Measurements from ENCODE around the gene IER5L.
"Not testable (repeated sequence)": the region's sequence is repeated elsewhere in the genome, so short reads cannot be mapped to it uniquely, and the experiment has no call there.

IER5L gene

DNA sequence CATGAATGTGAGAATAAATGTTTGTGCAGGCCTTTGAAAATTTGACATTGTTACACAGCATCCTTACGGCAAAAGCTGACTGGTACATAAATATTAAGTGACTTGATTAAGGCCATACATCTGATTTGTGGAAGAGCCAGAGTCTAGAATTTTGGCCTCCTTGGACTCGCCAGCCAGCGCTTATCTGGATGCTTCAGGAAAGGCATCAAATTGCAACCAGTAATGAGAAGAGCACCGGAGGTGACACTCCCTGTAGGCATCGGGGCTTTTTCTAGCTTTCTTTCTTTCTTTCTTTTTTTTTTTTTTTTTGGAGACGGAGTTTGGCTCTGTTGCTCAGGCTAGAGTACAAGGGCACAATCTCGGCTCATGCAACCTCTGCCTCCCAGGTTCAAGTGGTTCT lies 13.2 kb upstream of the IER5L start:
- H3K4me1 ChIP-seq = no peaks in the 10 kb centered on the region
- TF ChIP-seq, protein P1, sequence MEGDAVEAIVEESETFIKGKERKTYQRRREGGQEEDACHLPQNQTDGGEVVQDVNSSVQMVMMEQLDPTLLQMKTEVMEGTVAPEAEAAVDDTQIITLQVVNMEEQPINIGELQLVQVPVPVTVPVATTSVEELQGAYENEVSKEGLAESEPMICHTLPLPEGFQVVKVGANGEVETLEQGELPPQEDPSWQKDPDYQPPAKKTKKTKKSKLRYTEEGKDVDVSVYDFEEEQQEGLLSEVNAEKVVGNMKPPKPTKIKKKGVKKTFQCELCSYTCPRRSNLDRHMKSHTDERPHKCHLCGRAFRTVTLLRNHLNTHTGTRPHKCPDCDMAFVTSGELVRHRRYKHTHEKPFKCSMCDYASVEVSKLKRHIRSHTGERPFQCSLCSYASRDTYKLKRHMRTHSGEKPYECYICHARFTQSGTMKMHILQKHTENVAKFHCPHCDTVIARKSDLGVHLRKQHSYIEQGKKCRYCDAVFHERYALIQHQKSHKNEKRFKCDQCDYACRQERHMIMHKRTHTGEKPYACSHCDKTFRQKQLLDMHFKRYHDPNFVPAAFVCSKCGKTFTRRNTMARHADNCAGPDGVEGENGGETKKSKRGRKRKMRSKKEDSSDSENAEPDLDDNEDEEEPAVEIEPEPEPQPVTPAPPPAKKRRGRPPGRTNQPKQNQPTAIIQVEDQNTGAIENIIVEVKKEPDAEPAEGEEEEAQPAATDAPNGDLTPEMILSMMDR (IDR thresholded peaks at IDR 0.05; ENCODE audit: low read depth, low read length) = no peak
- H3K9me3 ChIP-seq = peaks cover 3% of the 10 kb centered on the region; the same call in 1 of the 2 replicates
- H3K27me3 ChIP-seq = no peaks in the 10 kb centered on the region
- H3K4me3 ChIP-seq (ENCODE audit: low read depth, low read length) = no peak overlapping the region
- no peaks in the 10 kb centered on the region for H3K36me3 ChIP-seq
- no peak for DNase-seq

DNA sequence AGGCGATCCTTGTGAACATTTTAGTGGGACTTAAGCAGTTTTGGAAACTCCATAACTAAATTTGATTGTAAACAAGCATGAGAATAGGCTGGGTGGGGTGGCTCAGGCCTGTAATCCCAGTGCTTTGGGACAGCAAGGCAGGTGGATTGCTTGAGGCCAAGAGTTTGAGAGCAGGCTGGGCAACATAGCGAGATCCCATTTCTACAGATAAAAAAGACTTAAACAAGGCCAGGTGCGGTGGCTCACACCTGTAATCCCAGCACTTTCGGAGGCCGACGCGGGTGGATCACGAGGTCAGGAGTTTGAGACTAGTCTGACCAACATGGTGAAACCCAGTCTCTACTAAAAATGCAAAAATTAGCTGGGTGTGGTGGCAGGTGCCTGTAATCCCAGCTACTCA lies 11.9 kb upstream of the IER5L start:
- not testable (repeated sequence) for H3K27me3 ChIP-seq; DNase-seq; H3K9me3 ChIP-seq; H3K36me3 ChIP-seq; H3K4me1 ChIP-seq; H3K4me3 ChIP-seq (ENCODE audit: low read depth, low read length)

DNA sequence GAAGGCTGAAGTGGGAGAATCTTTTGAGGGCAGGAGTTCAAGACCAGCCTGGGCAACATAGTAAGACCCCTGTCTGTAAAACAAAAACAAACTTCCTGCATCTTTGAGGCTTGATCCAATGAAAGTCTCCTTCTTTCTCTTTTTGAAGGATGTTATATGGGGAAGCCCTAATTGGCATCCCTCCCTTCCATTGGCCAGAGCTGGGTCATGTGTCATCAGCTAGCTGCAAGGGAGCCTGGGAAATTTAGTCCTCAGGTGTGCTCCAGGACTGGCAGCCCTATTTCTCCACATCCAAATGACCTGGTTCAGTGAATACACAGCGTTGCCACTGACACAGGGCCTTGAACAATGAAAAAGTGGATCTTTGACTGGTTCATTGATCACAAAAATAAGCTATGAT lies 9.0 kb upstream of the IER5L start:
- Histone ChIP-seq H3K4me1 (no peaks in the 10 kb centered on the region), H3K36me3 (no peaks in the 10 kb centered on the region), H3K9me3 (no peaks in the 10 kb centered on the region), H3K27me3 (no peaks in the 10 kb centered on the region), H3K4me3 (ENCODE audit: low read depth, low read length) (no peak overlapping the region)
- no peak for DNase-seq
- TF ChIP-seq, protein P1 (IDR thresholded peaks at IDR 0.05; ENCODE audit: low read depth, low read length) = no peak

DNA sequence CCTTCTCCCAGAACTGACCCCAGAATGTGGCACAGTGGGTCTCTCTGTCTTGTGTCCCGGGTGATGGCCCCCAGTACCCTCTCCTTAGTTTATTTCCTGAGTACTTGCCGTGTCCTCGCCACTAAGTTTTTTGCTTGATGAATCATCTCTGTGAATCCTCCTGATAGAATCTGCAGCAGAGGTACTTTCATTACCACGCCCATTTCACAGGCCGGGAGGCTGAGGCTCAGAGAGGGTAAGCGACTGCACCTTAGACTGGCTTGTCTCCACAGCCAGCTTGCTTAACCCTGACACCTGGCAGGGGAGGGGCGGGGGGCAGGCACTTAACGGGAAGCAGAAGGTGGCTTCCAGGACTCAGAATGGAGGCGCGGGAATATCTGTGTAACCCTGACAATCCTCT lies 7.9 kb upstream of the IER5L start:
- TF ChIP-seq, protein P1 (IDR thresholded peaks at IDR 0.05; ENCODE audit: low read depth, low read length) = no peak
- no peaks in the 10 kb centered on the region for H3K27me3 ChIP-seq
- H3K4me3 ChIP-seq (ENCODE audit: low read depth, low read length) = no peak overlapping the region
- H3K36me3 ChIP-seq = no peaks in the 10 kb centered on the region
- no peaks in the 10 kb centered on the region for H3K4me1 ChIP-seq
- no peak for DNase-seq
- no peaks in the 10 kb centered on the region for H3K9me3 ChIP-seq

DNA sequence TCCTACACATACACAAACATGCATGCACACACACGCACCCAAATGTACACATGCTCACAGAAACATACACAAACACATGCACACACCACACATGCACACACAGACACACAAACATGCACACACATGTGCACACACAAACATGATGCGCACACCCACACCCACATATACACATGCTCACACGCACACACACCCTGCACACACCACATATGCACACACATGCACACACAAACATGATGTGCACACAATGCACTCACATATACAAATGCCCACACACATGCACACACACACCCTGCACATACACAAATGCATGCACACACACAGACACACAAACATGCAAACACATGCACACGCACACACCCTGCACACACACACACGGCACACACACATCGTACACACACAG lies 7.3 kb upstream of the IER5L start:
- Histone ChIP-seq H3K4me3 (ENCODE audit: low read depth, low read length) (no peak overlapping the region), H3K36me3 (no peaks in the 10 kb centered on the region), H3K4me1 (no peaks in the 10 kb centered on the region), H3K27me3 (no peaks in the 10 kb centered on the region), H3K9me3 (no peaks in the 10 kb centered on the region)
- TF ChIP-seq, protein P1 (IDR thresholded peaks at IDR 0.05; ENCODE audit: low read depth, low read length) = no peak
- DNase-seq = no peak

DNA sequence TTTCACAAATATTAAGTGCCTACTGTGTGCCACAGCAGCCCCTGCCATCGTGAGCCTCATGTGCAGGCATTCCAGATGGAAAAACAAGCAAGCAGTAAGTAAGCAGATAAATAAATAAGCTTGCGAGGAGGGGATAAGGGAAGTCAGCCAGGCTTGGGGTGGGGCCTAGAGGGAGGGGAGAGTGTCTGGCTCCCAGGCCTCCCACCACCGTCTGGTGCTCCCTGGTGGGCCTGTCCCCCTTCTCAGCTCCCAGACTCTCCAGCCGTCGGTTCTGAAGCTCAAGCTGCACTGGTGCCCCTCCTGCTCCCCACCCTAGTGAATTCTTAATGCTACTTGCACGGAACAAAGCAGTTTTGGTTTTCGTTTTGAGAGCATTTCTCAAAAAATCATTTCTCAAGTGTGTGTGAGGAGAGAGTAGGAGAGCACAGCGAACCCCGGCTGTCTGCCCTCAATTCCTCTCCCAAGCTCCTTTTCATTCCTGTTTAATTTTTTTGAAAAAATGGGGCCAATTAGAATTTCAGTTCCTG lies 6.6 kb upstream of the IER5L start:
- TF ChIP-seq, protein P1 (IDR thresholded peaks at IDR 0.05; ENCODE audit: low read depth, low read length) = no peak
- Histone ChIP-seq H3K4me3 (ENCODE audit: low read depth, low read length) (no peak overlapping the region), H3K9me3 (no peaks in the 10 kb centered on the region), H3K4me1 (no peaks in the 10 kb centered on the region), H3K36me3 (no peaks in the 10 kb centered on the region), H3K27me3 (no peaks in the 10 kb centered on the region)
- DNase-seq = no peak

DNA sequence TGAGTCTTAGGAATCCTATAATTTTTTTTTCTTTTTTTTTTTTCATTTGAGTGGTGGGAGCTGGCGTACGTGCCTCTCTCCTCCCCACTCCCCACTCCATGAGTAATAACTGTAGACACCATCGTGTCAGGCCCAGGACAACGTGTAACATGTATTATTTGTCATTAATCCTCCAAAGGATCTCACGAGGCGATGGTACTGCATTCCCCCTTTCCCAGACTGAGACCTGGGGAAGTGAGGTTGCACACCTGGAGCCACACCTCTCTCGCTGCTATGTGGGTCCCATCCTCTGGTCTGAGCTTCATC lies 6.1 kb upstream of the IER5L start:
- TF ChIP-seq, protein P1 (IDR thresholded peaks at IDR 0.05; ENCODE audit: low read depth, low read length) = no peak
- Histone ChIP-seq H3K36me3 (no peaks in the 10 kb centered on the region), H3K27me3 (no peaks in the 10 kb centered on the region), H3K4me1 (no peaks in the 10 kb centered on the region), H3K4me3 (ENCODE audit: low read depth, low read length) (no peak overlapping the region), H3K9me3 (no peaks in the 10 kb centered on the region)
- DNase-seq = no peak

Measured in BE2C (cell line).